Activated CD8-positive, alpha-beta memory T cell treated with anti-CD3 and anti-CD28 coated beads, Interleukin-2, amount 10 ng/mL, durations not matched to agents 7 days and 5 days (primary cell): ENCODE data around the gene CCDC190. TPM values are rescaled to one million over a fixed set of nuclear protein-coding genes. Genes with fewer than 3 reads are reported as not detected.
"Not testable (repeated sequence)": the region's sequence is repeated elsewhere in the genome, so short reads cannot be mapped to it uniquely, and the experiment has no call there.

ENCODE experiments used
- ATAC-seq: fragments of 150-1000 bp; cut with Tn5 transposase; one replicate; pipeline ENCODE4 v1.10.0; 2021; ENCODE audit warnings: moderate library complexity
- CTCF ChIA-PET: fragments of 350-600 bp; sonication (Branson Sonifier 250); formaldehyde crosslinking; loops from one replicate; lab custom pipeline; 2021; ENCODE audit warnings: antibody characterized with exemption; lab: Charles Lee
- DNase-seq: peaks from one replicate; pipeline ENCODE4 v3.0.0-alpha.2; 2020
- H3K27ac Mint-ChIP-seq: one replicate; pipeline ENCODE4 v1.8.0; 2021; ENCODE audit warnings: mild to moderate bottlenecking, mixed read lengths
- H3K27me3 Mint-ChIP-seq: one replicate; pipeline ENCODE4 v1.8.0; 2021; ENCODE audit warnings: mixed read lengths
- H3K36me3 Mint-ChIP-seq: one replicate; pipeline ENCODE4 v1.8.0; 2021; ENCODE audit warnings: mild to moderate bottlenecking, mixed read lengths
- H3K4me1 Mint-ChIP-seq: one replicate; pipeline ENCODE4 v1.8.0; 2021; ENCODE audit warnings: mixed read lengths
- H3K4me3 Mint-ChIP-seq: one replicate; pipeline ENCODE4 v1.8.0; 2021; ENCODE audit warnings: mild to moderate bottlenecking, moderate library complexity, mixed read lengths
- H3K9me3 Mint-ChIP-seq: one replicate; pipeline ENCODE4 v1.8.0; 2022; ENCODE audit warnings: low read depth, mixed read lengths
- total RNA-seq, 2 experiments: library from RNA; stranded (reverse); gene quantifications; one replicate each; pipeline ENCODE4 v1.2.3, GENCODE V29; 2021

Gene CCDC190
- total RNA-seq, 2 experiments from 2014 or later: not detected

GRCh38 chr1:162844153-162844552 lies 16.8 kb downstream of the CCDC190 start:
- H3K9me3 Mint-ChIP-seq: peaks cover 4% of the 10 kb centered on the region
- CTCF ChIA-PET: no interaction called here
- no peaks in the 10 kb centered on the region for H3K4me1 Mint-ChIP-seq
- H3K27ac Mint-ChIP-seq: no peak overlapping the region
- H3K4me3 Mint-ChIP-seq: no peak overlapping the region
- H3K27me3 Mint-ChIP-seq: peaks cover 27% of the 10 kb centered on the region
- DNase-seq: no peak
- no peak for ATAC-seq
- H3K36me3 Mint-ChIP-seq: no peaks in the 10 kb centered on the region

DNA sequence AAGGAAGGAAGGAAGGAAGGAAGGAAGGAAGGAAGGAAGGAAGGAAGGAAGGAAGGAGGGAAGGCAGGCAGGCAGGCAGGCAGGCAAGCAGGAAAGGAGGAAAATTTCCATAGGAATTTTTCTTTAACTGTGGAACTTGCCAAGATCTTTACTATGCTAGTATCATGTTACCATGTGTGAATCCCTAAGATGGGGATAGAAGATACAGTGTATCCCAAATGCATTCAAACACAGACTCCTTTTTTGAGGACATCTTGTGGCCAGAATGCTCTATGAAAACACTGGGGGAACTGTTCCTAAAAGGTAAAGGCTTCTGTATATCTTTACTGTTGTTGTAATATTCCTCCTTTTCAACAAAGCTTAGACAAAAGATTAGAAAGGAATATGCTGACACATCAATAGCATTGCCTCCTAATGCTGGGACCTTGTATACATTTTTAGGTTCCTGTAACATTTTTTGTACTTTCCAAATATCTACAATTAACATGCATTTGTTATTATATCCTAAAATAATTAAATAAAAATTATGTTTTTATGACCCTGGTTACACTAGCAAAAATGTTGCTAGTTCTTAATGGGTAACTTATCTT lies 20.6 kb downstream of the CCDC190 start:
- peaks cover 30% of the 10 kb centered on the region for H3K27me3 Mint-ChIP-seq
- H3K4me1 Mint-ChIP-seq: peaks cover 9% of the 10 kb centered on the region
- ATAC-seq (no peak), DNase-seq (no peak)
- peaks cover 13% of the 10 kb centered on the region for H3K36me3 Mint-ChIP-seq
- no peak overlapping the region for H3K4me3 Mint-ChIP-seq
- CTCF ChIA-PET: no interaction called here
- H3K27ac Mint-ChIP-seq: no peak overlapping the region
- H3K9me3 Mint-ChIP-seq: peaks cover 18% of the 10 kb centered on the region

GRCh38 chr1:162838863-162839262 lies 22.1 kb downstream of the CCDC190 start:
- CTCF ChIA-PET: no interaction called here
- Mint-ChIP-seq H3K36me3 (peaks cover 13% of the 10 kb centered on the region), H3K27me3 (peaks cover 22% of the 10 kb centered on the region), H3K4me3 (no peak overlapping the region), H3K27ac (no peak overlapping the region), H3K9me3 (peaks cover 18% of the 10 kb centered on the region), H3K4me1 (peaks cover 22% of the 10 kb centered on the region)
- no peak for ATAC-seq
- no peak for DNase-seq

- ATAC-seq (peak; percentile 84), DNase-seq (no peak)
- Mint-ChIP-seq H3K4me3 (no peak overlapping the region), H3K27me3 (peaks cover 15% of the 10 kb centered on the region), H3K36me3 (peaks cover 13% of the 10 kb centered on the region), H3K27ac (peak overlapping the region; percentile 68), H3K4me1 (peaks cover 25% of the 10 kb centered on the region), H3K9me3 (peaks cover 18% of the 10 kb centered on the region)
- CTCF ChIA-PET: no interaction called here
Observed at GRCh38 chr1:162835157-162835899, 25.6 kb downstream of the CCDC190 start.

GRCh38 chr1:162832470-162832869 lies 28.5 kb downstream of the CCDC190 start:
- Mint-ChIP-seq H3K9me3 (peaks cover 5% of the 10 kb centered on the region), H3K27me3 (peaks cover 20% of the 10 kb centered on the region), H3K36me3 (peaks cover 6% of the 10 kb centered on the region), H3K4me1 (peaks cover 25% of the 10 kb centered on the region), H3K27ac (no peak overlapping the region), H3K4me3 (no peak overlapping the region)
- ATAC-seq: no peak
- no peak for DNase-seq
- CTCF ChIA-PET: interaction anchor here (1.0 kb wide), 1 partner anchor 16 kb away, joined by 3 read pairs; no protein-coding TSS in a partner anchor

- H3K27ac Mint-ChIP-seq: no peak overlapping the region
- peaks cover 33% of the 10 kb centered on the region for H3K27me3 Mint-ChIP-seq
- peaks cover 2% of the 10 kb centered on the region for H3K36me3 Mint-ChIP-seq
- H3K4me1 Mint-ChIP-seq: peaks cover 8% of the 10 kb centered on the region
- no peak overlapping the region for H3K4me3 Mint-ChIP-seq
- H3K9me3 Mint-ChIP-seq: no peaks in the 10 kb centered on the region
- CTCF ChIA-PET: no interaction called here
- ATAC-seq (no peak), DNase-seq (no peak)
Observed at GRCh38 chr1:162829268-162829667, 31.7 kb downstream of the CCDC190 start.

DNA sequence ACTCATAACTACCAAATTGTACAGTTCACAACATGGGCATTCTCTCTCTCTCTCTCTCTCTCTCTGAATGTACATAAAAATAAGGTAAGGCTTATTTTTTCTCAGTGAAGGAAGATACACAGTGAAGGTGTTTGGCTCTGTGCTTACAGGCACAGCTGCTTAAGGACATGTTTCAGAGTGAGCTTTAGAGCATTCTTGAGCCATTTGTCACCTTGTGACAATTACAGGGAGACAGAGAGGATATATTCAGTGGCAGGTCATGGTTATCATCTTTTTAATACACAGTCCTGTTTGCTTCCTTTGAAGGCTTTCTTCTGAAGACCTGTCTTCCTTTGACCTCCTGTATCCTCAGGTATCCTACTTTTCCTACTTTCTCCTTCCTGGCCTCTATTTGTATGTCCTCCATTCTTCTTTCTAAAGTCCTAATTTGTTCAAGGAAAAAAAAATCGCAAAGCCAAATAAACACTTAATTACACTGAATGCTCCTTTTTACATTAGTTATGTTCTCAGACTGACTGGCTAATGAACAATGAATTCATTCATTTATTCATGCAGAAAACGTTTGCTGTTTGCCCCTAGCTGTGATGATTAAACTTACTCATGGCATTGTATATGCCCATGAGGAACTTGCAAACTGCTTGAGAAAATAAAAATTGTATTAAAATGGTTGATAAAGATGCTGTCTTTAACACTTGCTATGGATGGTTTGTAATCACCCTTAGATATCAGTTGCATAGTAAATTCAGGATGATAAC lies 37.0 kb downstream of the CCDC190 start:
- peaks cover 2% of the 10 kb centered on the region for H3K36me3 Mint-ChIP-seq
- H3K4me3 Mint-ChIP-seq: no peak overlapping the region
- H3K27ac Mint-ChIP-seq: no peak overlapping the region
- H3K4me1 Mint-ChIP-seq: peaks cover 18% of the 10 kb centered on the region
- ATAC-seq (no peak), DNase-seq (no peak)
- no peaks in the 10 kb centered on the region for H3K9me3 Mint-ChIP-seq
- CTCF ChIA-PET: no interaction called here
- H3K27me3 Mint-ChIP-seq: peaks cover 36% of the 10 kb centered on the region

DNA sequence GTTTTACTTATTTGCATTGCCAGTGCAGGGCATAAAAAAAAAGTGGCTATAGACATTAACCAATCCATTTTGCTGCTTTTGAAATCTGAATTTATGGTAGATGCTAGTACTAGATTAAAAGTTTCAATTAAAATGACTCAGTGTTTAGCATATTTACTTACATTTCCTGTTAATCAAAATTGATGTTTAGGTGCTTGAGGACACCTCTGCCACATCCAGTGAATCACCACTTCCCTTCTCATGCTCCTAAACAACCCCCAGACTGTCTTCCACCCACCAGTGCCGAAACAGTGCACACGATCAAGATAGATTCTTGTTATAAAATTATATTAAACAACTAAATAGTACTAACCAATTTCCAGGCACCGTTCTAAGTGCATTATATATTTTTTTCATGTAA lies 37.7 kb downstream of the CCDC190 start:
- H3K4me3 Mint-ChIP-seq: no peak overlapping the region
- ATAC-seq (peak; percentile 79), DNase-seq (peak; percentile 47)
- H3K4me1 Mint-ChIP-seq: peaks cover 18% of the 10 kb centered on the region
- H3K9me3 Mint-ChIP-seq: no peaks in the 10 kb centered on the region
- peaks cover 30% of the 10 kb centered on the region for H3K27me3 Mint-ChIP-seq
- H3K27ac Mint-ChIP-seq: no peak overlapping the region
- H3K36me3 Mint-ChIP-seq: peaks cover 2% of the 10 kb centered on the region
- CTCF ChIA-PET: interaction anchor here (1.7 kb wide), 1 partner anchor 31 kb away, joined by 7 read pairs; no protein-coding TSS in a partner anchor

DNA sequence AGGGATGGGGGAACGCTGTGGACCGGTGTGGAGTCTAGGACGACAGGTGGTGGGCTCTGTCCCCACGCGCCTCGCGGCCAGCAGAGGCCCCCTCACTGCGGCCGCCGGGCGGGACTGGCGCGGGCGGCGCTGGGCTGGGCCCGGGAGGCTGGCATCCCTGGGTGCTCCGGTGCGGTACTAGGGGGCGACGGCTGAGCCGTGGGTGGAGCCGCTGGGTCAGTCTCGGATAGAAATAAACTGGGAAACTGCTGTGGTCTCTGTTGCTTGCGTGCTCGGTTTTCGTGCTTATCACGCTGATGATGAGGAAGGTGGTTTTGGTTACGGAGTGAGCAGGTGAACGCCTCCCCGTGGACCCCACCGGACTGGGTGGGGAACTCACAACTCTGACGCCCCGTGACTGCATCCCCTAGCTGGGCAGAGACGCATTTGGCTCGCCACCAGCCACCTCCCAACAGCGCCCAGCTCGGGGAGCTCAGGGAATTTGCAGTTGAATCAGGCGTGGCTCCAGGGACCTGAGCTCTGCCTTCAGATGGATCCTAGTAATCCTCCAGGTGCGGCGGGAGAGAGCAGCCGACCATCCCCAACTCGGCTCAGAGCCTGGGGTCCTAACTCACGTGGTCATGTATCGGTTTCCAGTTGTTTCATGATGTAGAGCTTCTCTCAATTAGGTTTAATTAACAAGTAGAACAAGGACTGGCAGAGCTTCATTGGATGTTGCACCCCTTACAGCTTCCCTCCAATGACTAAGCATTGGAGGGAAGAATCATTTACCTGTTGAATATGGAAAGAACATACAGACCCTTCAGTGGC lies 38.4 kb downstream of the CCDC190 start:
- no peaks in the 10 kb centered on the region for H3K9me3 Mint-ChIP-seq
- peaks cover 18% of the 10 kb centered on the region for H3K4me1 Mint-ChIP-seq
- ATAC-seq: peak; percentile 52
- H3K36me3 Mint-ChIP-seq: peaks cover 4% of the 10 kb centered on the region
- peak; percentile 41 for DNase-seq
- CTCF ChIA-PET: interaction anchor here (0.7 to 1.7 kb wide), 2 partner anchors 31 to 670 kb away, joined by 4 to 7 read pairs; no protein-coding TSS in a partner anchor
- peak overlapping the region; percentile 59 for H3K4me3 Mint-ChIP-seq
- H3K27ac Mint-ChIP-seq: no peak overlapping the region
- H3K27me3 Mint-ChIP-seq: peaks cover 29% of the 10 kb centered on the region

DNA sequence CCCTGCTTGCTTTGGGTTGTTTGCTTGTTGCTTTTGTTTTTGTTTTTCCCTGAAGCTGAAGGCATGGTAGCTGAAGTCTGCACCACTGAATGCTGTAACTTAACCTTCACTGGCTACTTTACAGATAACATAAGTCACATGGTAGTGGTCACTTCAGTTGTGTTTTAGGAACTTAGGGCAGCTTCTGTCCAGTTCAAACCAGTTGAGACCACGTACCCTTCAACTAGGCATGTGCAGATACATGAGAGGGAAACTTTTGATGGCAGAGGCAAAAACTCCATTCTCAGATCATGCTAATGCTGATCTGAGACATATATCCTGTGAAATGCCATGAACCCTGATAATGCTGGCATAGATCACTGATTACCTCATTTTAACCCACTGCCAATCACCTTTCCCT lies 42.3 kb downstream of the CCDC190 start:
- H3K27ac Mint-ChIP-seq, DNase-seq, H3K36me3 Mint-ChIP-seq, CTCF ChIA-PET, H3K9me3 Mint-ChIP-seq, H3K4me3 Mint-ChIP-seq, ATAC-seq: not testable (repeated sequence)
- H3K27me3 Mint-ChIP-seq: peaks cover 14% of the 10 kb centered on the region
- H3K4me1 Mint-ChIP-seq: peaks cover 17% of the 10 kb centered on the region

DNA sequence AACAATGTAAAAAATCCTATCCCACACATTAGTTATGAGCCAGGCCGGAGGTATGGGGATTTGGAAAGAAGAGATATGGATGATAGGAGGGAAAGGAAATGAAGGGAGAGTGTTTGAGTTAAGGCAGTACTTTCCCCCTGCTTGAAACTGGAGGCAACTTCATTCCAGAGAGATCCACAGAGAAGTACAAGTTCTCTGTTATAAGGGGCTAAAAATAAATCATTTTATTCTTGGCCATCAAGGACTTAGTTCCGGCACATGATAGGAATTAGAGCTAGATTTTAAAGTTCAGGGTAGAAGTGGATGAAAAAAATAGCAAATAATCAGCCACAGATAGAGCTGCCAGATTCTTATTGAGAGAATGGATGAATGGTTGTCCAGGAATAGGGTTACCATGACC lies 42.8 kb downstream of the CCDC190 start:
- H3K36me3 Mint-ChIP-seq, H3K27ac Mint-ChIP-seq, CTCF ChIA-PET, ATAC-seq, DNase-seq, H3K9me3 Mint-ChIP-seq, H3K4me3 Mint-ChIP-seq: not testable (repeated sequence)
- Mint-ChIP-seq H3K4me1 (peaks cover 13% of the 10 kb centered on the region), H3K27me3 (peaks cover 14% of the 10 kb centered on the region)

- CTCF ChIA-PET, H3K27ac Mint-ChIP-seq, H3K4me1 Mint-ChIP-seq: not testable (repeated sequence)
Observed at GRCh38 chr1:162812357-162812756, 48.6 kb downstream of the CCDC190 start.

GRCh38 chr1:162807503-162807902 lies 53.5 kb downstream of the CCDC190 start:
- H3K4me1 Mint-ChIP-seq, CTCF ChIA-PET, ATAC-seq: not testable (repeated sequence)

More at GRCh38 chr1:162812357-162812756, 48.6 kb downstream of the CCDC190 start:
- peaks cover 21% of the 10 kb centered on the region for H3K36me3 Mint-ChIP-seq
- not testable (repeated sequence) for H3K9me3 Mint-ChIP-seq, ATAC-seq, H3K27me3 Mint-ChIP-seq, H3K4me3 Mint-ChIP-seq, DNase-seq

More at GRCh38 chr1:162807503-162807902, 53.5 kb downstream of the CCDC190 start:
- H3K4me3 Mint-ChIP-seq, H3K9me3 Mint-ChIP-seq, DNase-seq, H3K27me3 Mint-ChIP-seq, H3K27ac Mint-ChIP-seq: not testable (repeated sequence)
- H3K36me3 Mint-ChIP-seq: peaks cover 47% of the 10 kb centered on the region
